ENCODE results near the gene TRPM2. TPM values are rescaled to one million over a fixed set of nuclear protein-coding genes. Genes with fewer than 3 reads are reported as not detected.

The TRPM2 gene
- total RNA-seq, 1 donor from 2014 or later, result 0.52 TPM

DNA sequence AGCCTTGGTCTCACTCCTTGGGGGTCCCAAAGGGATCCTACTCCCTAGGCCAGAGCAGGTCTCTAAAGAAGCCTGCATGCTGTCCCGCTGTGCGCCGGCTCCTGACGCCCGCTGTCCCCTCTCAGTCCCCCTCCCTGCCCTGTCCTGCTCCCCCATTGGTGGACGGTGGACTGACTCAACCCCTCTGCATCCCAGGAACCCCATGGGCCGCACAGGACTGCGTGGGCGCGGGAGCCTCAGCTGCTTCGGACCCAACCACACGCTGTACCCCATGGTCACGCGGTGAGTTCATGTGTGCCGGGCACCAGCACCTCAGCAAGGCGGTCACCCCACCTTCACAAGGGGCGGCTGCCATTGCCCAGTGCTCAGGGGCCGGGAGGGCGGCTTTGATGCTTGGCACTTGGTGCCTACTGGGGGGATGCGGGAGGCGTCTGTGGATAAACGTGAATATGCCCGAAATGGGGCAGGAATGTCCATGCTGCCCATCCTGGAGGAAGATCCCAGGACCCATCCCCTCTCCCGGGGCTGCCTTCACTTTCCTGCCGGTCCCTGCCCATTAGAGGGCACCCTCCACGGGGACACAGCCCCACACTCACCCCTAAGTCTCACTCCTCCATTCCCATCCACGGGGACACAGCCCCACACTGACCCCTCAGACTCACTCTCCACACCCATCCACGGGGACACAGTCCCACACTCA lies 81.7 kb downstream of the TRPM2 start:
- no peak overlapping the region for H3K4me3 ChIP-seq (ENCODE audit: low read depth, low read length)
- TF ChIP-seq, protein P1, sequence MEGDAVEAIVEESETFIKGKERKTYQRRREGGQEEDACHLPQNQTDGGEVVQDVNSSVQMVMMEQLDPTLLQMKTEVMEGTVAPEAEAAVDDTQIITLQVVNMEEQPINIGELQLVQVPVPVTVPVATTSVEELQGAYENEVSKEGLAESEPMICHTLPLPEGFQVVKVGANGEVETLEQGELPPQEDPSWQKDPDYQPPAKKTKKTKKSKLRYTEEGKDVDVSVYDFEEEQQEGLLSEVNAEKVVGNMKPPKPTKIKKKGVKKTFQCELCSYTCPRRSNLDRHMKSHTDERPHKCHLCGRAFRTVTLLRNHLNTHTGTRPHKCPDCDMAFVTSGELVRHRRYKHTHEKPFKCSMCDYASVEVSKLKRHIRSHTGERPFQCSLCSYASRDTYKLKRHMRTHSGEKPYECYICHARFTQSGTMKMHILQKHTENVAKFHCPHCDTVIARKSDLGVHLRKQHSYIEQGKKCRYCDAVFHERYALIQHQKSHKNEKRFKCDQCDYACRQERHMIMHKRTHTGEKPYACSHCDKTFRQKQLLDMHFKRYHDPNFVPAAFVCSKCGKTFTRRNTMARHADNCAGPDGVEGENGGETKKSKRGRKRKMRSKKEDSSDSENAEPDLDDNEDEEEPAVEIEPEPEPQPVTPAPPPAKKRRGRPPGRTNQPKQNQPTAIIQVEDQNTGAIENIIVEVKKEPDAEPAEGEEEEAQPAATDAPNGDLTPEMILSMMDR (conservative IDR thresholded peaks at IDR 0.05; ENCODE audit: low read depth, low read length), result no peak
- no peak for DNase-seq (ENCODE audit: low read depth)

DNA sequence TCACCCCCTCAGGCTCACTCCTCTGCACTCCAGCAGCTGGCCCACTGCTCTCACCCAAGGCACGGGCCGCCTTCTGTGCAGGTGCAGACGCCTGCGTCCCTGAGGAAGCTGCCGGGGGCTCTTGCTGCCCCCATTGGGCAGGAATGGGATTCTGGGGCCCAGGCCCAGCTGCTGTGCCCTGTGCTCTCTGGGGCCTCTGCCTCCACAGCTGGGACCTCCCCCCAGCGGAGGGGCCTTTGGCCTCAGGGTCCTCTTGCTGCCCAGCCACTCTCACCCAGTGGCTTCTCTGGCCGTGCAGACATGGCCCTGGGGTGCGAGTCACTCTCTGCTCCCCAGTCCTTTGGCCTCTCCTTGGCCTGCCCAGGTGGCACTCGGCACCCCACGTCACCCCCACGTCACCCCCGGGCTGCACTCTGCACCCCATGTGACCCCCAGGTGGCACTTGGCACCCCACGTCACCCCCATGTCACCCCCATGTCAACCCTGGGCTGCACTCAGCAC lies 82.7 kb downstream of the TRPM2 start:
- no peak for DNase-seq (ENCODE audit: low read depth)
- H3K4me3 ChIP-seq (ENCODE audit: low read depth, low read length), result no peak overlapping the region
- TF ChIP-seq, protein P1 (conservative IDR thresholded peaks at IDR 0.05; ENCODE audit: low read depth, low read length), result no peak

DNA sequence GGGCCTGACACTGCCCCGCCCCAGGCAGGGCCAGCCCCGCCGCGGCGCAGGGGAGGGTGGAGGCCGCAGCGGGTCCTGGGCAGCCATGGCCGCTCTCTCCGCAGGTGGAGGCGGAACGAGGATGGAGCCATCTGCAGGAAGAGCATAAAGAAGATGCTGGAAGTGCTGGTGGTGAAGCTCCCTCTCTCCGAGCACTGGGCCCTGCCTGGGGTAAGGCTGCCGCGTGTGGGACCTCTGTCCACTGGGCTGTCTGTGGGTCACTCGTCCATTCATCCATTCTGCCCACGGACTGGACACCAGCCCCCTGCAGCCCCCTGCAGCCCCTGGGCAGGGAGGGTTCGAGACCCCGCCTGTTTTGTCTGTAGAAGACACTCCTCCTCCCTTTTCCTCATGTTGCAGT lies 83.5 kb downstream of the TRPM2 start:
- no peak overlapping the region for H3K4me3 ChIP-seq (ENCODE audit: low read depth, low read length)
- no peak for DNase-seq (ENCODE audit: low read depth)
- TF ChIP-seq, protein P1 (conservative IDR thresholded peaks at IDR 0.05; ENCODE audit: low read depth, low read length), result no peak

DNA sequence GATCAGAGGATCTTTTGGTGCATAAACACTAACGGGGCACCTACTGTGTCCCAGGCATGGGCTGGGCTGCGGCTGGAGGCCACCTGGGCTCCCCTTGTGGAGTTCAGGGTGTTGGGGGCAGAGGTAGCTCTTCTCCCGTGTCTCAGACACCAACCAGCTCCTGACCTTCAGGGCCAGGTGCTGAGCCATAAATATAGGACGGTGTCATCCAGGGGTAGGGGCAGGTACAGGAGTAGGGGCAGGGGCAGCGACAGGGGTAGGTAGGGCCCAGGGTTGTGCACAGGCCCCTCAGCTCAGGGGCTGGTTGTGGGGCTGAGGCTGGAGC lies 83.9 kb downstream of the TRPM2 start:
- no peak overlapping the region for H3K4me3 ChIP-seq (ENCODE audit: low read depth, low read length)
- no peak for DNase-seq (ENCODE audit: low read depth)
- TF ChIP-seq, protein P1 (conservative IDR thresholded peaks at IDR 0.05; ENCODE audit: low read depth, low read length), result no peak

DNA sequence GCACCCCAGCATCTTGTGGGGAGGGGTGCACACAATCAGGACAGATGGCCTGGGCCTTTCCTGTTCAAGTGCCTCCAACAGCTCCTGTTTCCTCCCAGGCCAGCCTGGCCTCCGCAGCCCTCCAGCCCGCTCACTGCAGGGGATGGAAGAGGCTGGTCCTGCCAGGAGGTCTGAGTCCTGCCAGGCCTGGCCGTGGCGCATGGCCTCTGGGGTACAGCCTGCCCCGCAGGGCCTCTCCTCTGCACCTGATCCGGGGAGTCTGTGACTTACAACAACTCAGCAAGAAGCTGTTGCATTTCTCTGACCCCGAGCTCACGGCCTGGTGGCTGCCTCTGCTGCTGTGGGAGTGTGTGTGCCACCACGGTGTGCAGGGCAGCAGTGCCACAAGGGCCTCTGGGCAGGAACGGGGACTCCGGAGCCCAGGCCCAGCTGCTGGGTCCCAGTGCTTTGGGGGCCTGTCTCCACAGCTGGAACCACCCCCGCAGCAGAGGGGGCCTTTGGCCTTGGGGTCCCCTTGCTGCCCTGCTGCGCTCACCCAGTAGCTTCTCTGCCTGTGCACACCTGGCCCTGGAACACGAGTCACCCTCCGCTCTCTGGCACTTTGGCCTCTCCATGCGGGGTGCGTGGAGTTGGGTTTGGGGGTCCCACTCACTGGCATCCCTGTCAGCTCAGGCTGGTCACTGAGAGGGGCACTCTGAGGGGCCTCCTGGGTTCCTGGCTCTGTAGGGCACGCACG lies 84.4 kb downstream of the TRPM2 start:
- TF ChIP-seq, protein P1 (conservative IDR thresholded peaks at IDR 0.05; ENCODE audit: low read depth, low read length), result no peak
- DNase-seq (ENCODE audit: low read depth), result no peak
- no peak overlapping the region for H3K4me3 ChIP-seq (ENCODE audit: low read depth, low read length)

DNA sequence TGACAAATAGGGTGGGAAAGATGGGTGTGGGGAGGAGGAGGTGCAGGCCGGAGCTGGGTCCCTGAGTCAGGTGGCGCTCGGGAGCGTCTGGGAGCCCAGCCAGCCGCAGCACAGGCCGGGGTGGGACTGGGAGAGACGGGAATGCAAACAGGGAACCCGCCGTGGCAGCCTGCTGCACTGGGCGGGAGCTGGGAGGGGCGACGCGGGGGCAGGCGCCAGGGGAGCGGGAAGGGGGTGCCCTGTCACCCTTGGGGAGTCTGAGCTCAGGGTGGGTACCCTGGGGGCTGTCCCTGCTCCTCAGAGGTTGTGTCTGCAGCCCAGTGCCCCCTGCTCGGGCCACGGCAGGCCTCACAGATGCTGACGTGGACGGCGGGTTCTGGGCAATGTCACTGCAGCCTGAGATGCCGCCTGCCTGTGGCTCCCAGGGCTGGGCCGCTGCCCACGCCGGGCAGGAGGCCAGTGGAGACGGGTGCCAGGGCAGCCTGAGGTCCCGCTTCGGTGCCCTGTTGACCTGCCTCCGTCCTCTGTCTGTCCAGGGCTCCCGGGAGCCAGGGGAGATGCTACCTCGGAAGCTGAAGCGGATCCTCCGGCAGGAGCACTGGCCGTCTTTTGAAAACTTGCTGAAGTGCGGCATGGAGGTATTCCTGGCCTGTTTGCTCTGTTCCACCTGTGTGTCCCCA lies 85.2 kb downstream of the TRPM2 start:
- TF ChIP-seq, protein P1 (conservative IDR thresholded peaks at IDR 0.05; ENCODE audit: low read depth, low read length), result no peak
- no peak for DNase-seq (ENCODE audit: low read depth)
- H3K4me3 ChIP-seq (ENCODE audit: low read depth, low read length), result no peak overlapping the region

Data from epithelial cell of proximal tubule (primary cell).